ENCODE measurements around the gene PHACTR3.

GRCh38 chr20:59823491-59824259, 219.3 kb downstream of the PHACTR3 start:
- no peak for TF ChIP-seq FOXM1 (IDR thresholded peaks at IDR 0.05; ENCODE audit: borderline replicate concordance, low read depth)
- TF ChIP-seq TCF12 (IDR thresholded peaks at IDR 0.05; ENCODE audit: low read depth) = no peak
- TF ChIP-seq CREB1 (IDR thresholded peaks at IDR 0.05; ENCODE audit: low read depth) = no peak

Data from Ishikawa (cell line).